ENCODE results near the gene LRRC47.

DNA sequence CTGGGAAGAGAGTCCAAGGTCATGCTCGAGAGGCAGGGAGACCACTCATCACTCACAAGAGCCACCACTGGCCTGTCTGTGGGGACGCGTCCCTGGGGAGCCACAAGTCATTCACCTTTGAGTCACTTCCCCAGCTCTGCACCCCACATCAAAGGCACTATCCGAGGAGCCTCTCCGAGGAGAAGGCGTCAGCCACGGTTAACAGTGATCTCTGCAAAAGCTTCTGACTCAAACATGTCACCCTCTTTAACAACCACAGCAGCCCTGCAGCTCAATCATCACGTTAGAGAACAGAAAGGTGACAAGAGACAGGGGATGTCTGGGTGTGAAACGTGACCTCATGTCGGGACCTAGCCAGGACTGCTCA, 9.0 kb downstream of the LRRC47 start:
- TF ChIP-seq, protein P1, sequence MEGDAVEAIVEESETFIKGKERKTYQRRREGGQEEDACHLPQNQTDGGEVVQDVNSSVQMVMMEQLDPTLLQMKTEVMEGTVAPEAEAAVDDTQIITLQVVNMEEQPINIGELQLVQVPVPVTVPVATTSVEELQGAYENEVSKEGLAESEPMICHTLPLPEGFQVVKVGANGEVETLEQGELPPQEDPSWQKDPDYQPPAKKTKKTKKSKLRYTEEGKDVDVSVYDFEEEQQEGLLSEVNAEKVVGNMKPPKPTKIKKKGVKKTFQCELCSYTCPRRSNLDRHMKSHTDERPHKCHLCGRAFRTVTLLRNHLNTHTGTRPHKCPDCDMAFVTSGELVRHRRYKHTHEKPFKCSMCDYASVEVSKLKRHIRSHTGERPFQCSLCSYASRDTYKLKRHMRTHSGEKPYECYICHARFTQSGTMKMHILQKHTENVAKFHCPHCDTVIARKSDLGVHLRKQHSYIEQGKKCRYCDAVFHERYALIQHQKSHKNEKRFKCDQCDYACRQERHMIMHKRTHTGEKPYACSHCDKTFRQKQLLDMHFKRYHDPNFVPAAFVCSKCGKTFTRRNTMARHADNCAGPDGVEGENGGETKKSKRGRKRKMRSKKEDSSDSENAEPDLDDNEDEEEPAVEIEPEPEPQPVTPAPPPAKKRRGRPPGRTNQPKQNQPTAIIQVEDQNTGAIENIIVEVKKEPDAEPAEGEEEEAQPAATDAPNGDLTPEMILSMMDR (IDR thresholded peaks at IDR 0.05; ENCODE audit: low read length): no peak
- no peak for TF ChIP-seq EZH2 (IDR thresholded peaks at IDR 0.05; ENCODE audit: borderline replicate concordance, low read length)

Measured in OCI-LY1 (cell line).